Stimulated activated CD8-positive, alpha-beta memory T cell treated with anti-CD3 and anti-CD28 coated beads, Interleukin-12 subunit alpha, Interleukin-12 subunit beta, amount 100 ng/mL, for 24 hours (primary cell): Measurements from ENCODE around the gene KIF1A.

Experiments
- DNase-seq: peaks from one replicate; pipeline ENCODE4 v3.0.0-alpha.2; 2020; ENCODE audit errors: extremely low read depth

KIF1A gene

GRCh38 chr2:240820607-240821428, 799 bp upstream of the KIF1A start:
- no peak for DNase-seq

- no peak for DNase-seq
Measured at GRCh38 chr2:240819126-240819857, 727 bp downstream of the KIF1A start.

DNA sequence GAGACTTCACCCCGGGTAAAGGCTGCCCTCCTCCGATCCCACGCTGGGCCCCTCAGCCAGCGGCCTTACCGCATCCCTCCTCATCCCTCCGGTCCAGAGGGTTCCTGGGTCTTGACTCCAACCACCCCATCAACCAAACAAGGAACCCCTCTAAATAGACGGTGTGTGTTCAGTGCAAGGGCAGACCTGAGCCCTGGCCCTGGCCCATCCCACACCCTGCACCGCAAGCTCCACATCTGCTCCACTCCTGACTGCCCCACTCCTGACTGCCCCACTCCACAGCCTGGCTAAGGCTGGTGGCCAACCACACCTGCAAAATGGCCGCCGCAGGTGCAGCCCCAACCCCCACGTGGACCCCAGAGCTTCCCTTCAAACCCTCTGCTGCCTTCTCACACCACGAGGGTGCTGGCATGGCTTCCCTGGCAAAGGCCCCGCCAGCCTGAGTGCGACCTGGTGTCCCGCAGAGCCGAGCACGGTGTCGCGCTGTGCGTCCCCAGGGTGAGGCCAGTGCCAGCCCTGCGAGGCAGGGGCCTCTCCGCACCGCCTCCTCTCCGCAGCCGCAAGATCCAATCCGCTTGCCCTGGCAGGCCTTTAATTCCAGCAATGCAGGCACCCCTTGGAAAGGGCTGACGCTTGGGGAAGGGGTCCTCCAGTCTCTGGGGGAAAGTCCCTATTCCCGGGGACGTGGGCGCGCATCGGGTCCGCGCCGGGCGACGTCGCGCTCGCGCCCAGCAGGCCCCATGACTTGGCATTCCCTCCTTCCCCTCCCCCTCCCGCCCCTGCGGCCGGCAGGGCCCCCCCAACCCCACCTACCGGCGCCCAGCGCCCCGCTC, 1.5 kb downstream of the KIF1A start:
- no peak for DNase-seq

GRCh38 chr2:240817496-240818292, 2.3 kb downstream of the KIF1A start:
- no peak for DNase-seq

DNA sequence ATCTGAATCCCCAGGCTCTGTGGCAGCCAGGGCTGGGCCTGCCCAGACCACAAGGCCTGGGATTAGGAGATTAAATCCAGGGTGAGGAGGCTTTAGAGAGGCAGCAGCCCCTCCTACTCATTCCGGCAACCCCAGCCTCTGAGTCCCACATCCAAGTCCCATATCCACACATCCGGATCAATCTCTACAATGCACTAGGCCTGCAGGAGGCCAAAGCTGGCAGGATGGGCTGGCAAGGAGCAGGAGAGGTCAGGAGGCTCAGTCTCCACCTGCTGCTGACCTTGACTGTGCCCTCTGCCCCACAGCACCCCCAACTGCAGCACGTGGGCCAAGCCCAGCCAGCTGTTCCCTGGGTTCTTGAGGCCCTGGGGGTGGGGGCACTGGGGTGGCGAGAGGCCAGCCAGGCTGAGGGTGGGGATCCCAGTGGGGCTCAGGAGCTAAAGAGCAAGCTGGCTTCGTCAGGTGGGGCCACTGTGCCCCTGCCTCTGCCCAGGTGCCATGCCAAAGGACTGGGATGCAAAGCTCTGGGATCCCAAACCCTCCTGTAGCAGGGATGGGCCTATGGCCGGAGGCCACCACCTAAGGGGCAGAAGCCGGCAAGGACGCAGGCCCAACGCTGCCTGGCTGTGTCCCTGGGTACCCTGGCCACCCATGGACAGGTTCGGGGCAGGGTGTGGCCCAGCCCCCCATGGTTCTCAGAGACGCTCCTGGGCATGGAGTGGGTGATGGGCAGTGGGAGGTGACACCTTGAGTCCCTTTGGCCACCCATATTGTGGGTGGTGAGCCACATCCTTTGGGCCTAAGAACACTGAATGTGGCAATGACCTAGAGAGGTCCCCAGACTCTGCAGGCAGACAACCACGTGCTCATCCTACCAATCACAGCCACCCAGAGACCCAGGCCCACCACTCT, 3.2 kb downstream of the KIF1A start:
- DNase-seq: no peak

DNA sequence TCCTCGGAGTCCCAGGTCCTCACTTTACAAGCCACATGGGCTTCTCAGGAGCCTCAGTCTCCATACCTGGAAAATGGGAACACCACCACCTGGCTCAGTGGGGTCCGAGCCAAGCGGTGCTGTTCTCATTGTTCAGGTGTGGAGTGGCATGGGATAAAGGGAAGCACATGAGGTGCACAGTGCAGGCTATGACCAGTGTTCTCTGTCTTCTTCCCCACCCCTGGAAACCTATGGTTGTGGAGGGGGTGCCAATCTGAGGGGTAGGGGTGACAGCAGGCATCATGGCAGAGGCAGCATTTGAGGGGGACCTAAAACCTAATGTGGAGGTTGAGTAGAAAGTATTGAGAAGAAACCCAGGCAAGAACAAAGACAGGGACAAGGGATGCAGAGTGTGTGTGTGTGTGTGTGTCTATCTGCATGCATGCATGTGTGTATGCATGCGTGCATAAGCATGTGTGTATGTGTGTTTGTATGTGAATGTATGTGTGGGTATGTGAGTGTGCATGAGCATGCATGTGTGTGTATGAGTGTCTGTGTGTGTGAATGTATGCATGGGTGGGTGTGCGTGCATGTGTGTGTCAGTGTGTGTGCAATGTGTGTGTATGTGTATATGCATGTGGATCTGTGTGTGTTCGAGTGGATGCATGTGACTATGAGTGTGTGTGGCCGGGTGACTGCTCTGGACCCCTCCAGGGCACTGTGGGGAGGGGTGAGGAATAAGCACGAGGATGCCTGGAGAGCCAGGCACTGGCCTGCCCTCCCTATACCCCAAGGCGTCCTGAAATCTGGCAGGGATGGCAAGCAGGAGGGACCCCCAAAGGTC, 4.0 kb downstream of the KIF1A start:
- DNase-seq: no peak

- DNase-seq: no peak
Measured at GRCh38 chr2:240814946-240815760, 4.9 kb downstream of the KIF1A start.

DNA sequence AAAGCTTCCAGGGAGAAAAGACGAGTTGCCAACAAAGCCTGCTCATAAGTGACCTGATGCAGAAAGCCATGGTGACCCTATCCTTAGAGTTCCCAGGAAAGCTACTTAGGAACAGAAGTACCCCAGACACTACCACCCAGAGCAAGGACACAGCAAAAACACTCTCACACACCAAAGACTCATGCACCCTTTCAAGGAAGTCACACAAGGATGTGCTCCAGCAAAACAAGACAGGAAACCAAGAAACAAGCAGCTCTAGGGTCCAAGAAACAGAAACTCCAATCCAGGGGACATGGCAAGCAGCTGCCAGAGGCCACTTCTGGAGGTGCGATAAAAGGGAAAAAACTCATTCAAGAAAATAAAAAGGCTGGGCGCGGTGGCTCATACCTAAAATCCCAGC, 5.7 kb downstream of the KIF1A start:
- no peak for DNase-seq

DNA sequence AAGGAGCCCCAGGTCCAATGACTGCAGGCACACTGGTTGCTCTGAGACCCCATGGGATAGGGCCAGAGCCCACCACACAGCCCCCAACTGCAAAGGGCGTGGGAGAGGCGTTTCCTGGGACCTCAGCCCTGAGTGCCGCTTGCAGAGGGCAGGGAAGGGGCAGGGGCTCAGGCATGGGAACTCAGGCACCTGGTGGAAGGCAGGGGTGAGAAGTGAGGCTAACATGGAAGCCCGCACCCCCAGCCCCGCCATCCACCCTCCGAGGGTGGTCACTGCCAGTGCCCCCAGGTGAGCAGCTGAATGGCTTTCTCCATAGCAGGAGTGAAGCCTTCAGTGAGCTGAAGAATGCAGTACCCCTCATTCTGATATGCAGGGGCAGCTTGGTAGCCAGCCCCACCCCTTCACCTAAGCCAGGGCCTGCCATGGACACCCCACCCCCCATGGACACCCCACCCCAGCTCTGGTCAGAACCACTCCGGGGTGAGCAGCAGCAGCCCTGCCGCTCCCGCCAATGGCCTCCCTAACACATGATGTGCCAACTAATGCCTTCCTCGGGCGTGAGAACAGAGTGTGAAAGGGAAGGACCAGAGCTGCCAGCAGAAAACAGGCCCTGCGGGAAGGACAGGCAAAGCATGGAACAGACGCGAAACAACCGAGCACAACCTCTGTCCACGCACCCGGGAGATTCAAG, 6.6 kb downstream of the KIF1A start:
- no peak for DNase-seq

GRCh38 chr2:240812721-240813120, 7.3 kb downstream of the KIF1A start:
- DNase-seq: no peak

- no peak for DNase-seq
Measured at GRCh38 chr2:240812301-240812680, 7.7 kb downstream of the KIF1A start.

GRCh38 chr2:240811346-240812300, 8.4 kb downstream of the KIF1A start:
- DNase-seq: no peak

DNA sequence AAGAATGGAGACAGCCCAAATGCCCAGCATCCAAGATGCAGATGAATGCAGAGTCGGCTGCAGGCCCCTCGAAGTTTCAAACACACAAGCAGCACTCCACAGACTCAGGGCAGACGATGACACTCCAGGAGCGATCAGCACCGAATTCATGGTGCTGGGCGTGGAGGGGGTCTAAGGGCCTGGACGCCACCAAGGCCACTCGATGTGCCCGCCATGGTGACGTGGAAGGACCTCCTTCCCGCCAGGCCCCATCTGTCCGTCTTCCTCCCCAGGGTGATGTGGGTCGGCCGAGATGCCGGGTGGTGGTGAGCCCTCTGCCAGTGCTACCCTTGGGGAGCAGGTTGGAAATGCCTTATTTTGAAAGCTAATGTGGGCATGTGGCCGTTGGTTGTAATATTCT, 9.4 kb downstream of the KIF1A start:
- no peak for DNase-seq

DNA sequence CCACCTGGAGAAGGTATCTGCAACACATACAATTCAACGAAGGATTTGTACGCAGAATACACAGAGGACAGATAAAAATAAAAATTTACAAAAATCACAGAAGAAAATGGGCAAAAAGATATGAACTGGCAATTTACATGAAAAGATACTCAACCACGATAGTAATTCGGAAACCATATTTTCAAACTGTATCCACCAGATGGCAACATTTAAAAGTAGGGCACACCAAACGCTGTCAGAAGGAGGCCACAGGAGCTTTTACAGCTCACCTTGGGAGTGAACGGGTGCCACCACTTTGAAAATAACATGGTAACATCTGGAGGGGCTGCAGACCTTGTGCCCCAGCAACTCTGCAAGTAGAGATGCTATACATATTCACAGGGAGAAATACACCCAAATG, 9.8 kb downstream of the KIF1A start:
- DNase-seq: no peak

DNA sequence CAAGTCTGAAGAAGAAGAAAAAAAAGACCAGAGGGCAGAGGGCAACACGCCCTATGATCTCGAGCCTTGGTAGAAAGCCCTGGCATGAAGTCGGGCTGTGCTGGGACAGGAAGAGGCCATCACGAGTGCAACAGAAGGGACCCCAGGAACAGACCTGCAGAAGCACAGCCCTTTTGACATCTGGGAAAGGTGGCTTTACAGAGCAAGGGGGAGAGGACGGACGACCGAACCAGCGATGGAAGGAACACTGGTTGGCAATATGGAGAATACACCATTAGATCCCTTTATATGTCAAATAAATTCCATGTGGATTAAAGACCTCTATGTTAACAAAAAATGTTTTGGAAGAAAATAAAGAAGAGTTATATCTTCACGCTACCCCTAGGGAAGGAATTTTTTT, 10.7 kb downstream of the KIF1A start:
- DNase-seq: no peak

DNA sequence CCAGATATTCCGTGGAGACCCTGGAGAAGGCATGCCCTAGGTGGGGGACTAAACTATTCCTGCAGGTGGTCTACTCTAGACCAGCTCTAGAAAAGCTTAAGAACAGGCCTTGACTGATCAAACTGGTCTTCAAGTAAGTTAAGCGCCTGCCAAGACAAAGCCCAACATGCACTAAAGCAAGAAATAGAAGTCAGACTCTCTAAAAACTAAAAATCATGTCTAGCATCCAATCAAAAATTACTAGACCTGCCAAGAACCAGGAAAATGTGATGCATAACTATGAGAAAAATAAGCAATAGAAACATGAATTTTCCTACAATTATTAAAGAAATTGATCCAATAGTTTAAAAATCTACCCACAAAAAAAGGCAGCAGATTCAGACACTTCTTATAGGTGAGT, 13.6 kb downstream of the KIF1A start:
- DNase-seq: no peak

DNA sequence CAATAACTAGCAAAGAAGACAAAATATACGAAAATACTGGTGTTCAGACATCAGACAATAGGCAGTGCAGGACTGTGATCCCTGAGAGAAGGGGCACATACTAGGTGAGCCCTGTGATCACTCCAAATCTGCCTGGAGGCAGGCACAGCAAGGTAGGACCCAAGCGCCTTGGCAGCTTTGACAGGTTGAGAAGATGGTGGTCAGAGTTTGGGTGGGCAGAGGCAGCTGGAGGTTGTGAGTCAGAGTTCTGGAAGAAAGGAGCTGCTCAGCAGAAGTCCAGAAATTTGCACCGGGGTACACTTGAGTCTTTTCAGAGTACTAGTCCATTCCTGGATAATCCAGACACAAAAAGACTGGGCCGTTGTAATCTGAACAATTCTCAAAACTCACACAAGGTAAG, 14.0 kb downstream of the KIF1A start:
- DNase-seq: no peak
